Daoy (cell line): ENCODE results near the gene CLHC1. TPM values are rescaled to one million over a fixed set of nuclear protein-coding genes. Genes with fewer than 3 reads are reported as not detected.

Experiments
- DNase-seq: peaks from one replicate; pipeline ENCODE4 v3.0.0-alpha.2; 2015; ENCODE audit warnings: low read depth
- total RNA-seq: library from RNA; depleted of rRNA; stranded (reverse); fragments of >200 nt; shearing (Covaris generic); gene quantifications from 2 replicates; pipeline ENCODE4 v1.2.3, GENCODE V29; 2014

Gene CLHC1
- total RNA-seq, 1 experiment from 2014 or later = 7.0 TPM

DNA sequence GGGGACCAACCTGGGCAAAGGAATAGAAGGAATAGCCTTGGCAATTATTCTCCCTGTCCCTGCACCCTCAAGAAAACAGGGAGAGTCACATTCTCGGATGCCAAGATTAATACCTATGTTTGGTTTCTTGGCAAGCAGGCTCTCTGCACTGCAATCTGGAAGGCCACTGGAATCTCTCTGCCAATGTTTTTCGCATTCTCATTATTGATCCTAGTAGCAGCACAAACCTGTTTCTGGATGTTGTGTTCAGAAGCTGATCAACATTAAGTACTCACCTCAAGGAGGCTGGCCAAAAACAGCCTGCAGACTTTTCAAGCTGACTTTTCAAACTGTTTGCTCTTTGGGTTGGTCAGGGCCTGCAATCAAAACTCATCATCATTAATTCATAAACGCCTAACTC, 62.2 kb downstream of the CLHC1 start:
- DNase-seq = no peak

DNA sequence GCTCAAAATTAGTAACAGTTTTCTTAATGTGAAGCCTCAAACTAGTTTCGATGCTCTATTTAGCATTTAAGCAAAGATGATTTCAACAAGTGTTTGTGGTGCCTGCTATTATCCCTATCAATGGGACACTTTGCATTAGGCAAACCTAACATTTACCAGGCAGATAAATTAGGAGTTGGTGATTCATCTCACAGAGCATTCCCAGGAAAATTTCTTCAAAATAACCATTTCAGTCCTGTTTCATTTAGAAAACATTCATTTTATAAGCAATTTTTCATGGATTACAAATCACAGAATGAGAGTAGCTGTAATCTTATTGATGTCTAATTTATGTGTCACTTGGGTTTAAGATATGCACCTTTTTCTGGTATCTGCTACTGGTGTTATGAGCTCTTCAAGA, 62.7 kb downstream of the CLHC1 start:
- no peak for DNase-seq

DNA sequence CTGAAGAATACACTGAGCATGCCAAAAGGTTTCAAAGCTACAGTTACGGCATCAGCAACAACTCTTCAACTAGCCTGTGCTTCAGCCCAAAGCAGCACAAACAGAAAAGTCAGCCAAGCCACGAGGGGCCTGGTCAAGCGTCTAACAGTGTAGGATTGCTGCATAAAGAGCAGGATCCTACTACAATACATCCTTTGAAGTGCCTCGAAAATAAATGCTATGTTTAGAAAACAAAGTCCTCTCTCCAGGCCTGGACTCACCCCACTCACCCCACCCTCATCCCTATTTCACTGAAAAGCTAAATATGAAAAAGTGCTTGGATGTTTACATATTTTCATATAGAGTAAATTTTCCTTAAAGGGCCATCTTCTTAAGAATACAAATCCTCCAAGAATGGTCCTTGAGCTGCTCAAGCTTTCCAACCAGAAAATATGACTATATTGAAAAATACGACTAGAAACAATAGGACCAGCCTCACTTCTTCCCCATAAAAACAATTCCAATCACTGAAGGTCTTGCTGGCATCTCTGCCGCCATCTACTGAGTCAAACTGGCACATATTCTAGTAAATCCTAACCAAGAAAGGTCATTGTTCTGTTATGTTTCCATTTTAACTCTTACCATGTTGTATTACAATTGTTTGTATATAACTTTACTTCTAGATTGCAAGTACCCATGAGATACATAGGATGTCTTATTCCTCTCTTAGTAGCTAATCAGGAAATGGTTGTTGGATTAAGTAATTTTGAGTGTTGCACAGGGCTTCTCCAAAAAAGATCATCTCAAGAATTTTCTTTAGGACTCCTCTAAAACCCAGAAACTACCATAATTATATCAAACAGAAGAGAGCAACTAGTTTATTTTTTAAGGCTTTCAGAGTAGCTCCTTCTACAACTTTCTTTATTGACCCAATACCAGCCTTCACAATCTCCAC, 63.6 kb downstream of the CLHC1 start:
- DNase-seq = peak; percentile 61

DNA sequence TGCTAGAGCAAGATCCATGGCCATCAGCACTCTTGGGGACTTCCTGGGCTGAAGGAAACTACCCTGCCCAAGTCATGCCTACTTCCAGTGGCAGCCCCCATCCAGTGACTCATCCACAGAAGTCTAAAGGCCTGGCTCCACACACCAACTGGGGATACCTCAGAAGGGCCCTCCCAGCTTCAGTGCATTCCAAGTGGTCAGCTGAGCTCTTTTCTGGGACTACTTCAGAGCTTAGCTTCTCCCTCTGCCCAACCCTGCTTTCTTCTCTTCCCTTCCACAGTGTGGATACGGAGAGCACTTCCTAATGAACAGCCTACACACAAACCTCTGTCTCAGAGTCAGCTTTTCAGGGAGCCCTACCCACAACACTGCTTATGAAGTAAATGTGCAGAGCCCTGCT, 66.5 kb downstream of the CLHC1 start:
- peak; percentile 54 for DNase-seq

DNA sequence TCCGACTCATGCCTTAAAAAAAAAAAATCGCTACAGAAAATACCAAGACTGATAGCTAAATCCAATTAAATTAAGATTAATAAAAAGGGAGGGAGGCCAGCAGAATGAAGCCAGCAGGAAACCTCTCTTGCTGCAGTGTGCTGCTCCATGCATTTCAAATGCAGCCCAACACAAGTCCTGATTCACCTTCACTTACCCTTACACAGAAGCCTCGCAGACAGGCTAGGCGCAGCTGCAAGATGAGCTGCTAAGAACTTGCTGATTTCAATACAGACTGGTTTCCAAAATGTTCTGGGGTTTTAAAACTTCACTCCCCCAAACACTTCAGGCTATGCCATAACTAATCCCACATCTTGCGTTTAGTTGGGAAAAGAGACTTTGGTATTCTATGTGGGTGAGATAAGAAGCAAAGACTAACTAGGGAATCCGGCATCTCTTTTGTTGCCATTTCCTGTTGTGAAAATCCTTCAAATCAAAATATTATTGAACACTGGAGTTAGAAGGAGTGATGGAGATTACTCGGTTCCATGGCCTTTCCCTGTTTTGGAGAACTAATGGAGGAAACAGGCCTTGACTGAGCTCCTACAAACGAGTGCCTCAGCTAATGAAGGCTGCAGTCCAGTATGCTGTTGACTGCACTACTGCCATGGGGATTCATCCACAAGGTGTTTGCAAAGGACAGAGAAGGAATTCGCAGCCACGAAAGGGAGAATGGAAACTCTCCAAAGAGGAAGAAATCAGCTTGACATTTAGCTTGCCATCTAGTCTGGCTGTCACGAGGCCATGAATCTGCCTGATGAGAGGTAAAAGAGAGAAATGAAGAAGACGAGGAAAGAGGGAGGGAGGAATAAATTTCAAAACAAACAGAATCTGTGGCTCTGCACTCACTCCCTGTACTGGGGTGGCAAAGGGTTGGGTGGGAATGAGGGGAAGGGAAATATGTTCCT, 67.3 kb downstream of the CLHC1 start:
- no peak for DNase-seq

DNA sequence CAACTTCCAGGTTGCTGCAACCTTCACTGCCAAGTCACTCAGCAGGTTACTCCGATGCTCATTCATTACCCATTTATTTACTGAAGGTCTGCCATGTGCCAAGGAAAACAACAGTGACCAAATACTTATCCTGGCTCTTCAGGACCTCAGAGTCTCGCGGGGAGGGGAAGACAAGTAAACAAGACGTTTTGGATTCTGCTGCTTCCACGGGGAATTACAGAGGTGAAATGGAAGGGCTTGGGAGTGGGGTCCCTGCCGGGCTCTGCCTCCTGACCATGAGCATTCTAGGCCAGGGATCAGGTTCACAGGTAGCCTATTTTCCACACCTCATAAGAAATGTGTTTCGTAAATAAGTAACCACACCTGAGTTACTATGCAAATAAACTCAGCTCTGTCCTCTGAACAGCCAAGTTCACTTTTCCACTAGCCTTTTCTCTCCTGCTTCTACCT, 68.1 kb downstream of the CLHC1 start:
- no peak for DNase-seq

DNA sequence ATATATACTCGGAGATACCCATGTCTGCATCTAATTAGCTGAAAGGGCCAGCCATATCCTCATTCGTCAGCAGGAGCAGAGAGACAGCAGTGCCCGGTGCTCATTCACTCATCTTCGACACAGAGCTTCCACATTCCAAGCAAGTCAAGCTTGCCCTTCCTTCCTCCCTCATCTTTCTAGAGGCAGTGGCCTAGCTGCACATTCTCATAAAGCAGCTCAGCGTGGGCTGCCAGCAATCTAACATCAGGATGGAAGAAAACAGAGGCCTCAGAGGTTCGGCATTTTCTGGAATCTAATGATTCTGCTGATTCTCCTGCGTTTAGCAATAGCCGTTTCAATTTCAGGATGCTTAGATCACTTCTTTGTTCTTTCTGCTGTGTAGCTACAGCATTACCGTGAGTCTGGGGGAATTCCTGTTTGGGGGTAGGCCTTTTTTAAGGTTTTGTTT, 68.8 kb downstream of the CLHC1 start:
- no peak for DNase-seq

DNA sequence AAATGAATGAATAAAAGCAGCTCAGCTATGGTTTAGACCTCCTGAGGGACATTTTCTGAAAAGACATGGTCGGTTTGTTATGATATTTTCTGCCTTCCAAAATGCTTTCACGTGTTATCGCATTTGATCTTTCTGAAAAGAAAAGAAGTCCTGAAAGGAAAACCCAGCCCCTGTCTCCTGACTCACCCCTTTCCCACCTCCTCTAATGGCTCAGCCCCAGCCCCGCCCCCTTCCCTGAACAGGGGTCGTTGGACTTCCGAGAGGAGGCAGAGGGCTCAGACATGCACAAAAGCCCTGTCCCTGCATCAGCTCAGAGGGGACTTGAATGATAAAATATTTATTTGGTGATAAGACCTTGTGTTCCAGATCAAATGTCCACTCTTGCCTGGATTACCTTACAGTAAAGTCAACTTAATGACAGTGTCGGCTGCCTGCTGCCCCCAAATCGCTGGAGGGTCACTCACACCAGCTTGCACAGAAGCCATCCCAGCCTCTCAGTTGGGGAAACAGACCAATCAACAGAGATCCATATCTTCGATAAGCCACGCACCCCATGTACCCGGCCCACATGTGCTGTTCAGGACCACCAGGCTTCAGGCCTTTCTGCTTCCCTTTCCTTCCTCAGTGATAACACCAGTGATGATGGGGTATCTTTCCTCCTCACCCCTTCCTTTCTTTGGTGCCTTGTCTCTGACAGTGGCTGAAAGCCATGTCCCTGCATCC, 69.6 kb downstream of the CLHC1 start:
- no peak for DNase-seq

DNA sequence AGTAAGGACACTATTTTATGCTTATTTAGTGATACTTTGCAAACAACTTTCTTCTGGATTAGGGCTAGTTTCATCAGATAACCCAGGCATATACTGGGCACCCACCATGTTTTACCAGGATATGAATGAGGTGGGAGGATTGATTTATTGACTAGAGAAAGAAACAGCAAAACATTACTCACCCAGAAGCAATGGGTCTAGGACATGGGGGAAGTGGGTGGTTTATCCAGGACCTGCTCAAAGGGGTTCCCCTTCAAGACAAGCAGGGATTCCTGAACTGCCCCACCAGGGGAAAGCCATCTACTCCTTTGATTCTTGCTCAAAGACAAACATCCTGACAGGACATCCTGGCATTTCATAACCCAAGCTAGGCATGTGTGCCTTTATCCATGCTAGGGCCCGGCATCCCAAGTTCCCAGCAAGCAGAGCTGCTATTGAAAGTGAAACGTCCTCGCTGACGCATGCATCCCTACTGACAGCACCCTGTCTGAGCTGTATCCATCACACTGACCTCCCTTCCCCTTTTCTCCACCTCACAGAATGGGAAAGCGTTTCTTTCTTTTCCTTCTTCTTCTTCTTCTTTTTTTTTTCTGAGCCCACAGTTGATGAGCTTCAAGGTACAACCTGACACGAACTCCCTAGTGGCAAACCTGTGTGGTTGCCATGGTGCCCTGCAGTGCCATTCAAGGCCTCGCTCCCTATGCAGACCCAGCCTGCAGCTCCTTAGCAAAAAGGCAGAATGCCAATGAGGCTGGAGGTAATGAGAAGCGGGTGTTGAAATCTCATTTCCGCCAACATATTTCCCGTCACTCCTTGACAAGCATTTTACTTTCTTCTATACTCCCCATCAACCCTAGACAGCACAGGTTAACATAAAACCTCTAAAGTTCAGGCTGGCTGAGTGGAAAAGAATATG, 70.5 kb downstream of the CLHC1 start:
- no peak for DNase-seq

DNA sequence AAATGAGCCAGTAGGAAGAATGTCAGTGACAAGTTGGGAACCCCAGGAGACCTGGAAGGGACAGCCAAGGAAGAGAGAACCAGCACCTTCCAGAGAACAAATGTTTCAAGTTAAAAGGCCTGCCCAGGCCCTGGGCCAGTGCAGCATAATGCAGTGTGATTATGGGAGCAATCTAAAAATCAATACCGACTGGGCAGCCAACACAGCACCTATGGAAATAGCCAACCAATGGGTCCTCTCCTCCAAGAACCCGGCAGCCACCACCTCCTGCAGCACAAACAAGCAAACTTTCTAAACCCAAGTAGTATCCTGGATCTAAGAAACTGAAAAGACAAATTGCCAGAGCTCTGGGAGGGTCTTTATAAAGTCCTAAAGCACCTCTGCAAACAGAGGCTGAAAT, 71.7 kb downstream of the CLHC1 start:
- no peak for DNase-seq

DNA sequence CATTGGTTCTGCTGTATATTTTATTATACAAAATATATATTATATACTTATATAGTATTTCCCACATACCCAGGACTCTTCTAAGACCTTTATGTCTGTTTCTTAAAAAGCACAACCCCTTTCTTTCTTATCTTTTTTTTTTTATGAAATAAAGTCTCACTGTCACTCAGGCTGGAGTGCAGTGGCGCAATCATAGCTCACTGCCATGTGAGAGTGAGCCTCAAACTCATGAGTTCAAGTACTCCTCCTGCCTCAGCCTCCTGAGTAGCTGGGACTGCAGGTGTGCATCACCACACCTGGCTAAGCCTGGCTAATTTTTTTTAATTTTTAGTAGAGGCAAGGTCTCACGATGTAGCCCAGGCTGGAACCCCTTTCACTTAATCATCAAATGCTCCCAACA, 72.3 kb downstream of the CLHC1 start:
- no peak for DNase-seq

DNA sequence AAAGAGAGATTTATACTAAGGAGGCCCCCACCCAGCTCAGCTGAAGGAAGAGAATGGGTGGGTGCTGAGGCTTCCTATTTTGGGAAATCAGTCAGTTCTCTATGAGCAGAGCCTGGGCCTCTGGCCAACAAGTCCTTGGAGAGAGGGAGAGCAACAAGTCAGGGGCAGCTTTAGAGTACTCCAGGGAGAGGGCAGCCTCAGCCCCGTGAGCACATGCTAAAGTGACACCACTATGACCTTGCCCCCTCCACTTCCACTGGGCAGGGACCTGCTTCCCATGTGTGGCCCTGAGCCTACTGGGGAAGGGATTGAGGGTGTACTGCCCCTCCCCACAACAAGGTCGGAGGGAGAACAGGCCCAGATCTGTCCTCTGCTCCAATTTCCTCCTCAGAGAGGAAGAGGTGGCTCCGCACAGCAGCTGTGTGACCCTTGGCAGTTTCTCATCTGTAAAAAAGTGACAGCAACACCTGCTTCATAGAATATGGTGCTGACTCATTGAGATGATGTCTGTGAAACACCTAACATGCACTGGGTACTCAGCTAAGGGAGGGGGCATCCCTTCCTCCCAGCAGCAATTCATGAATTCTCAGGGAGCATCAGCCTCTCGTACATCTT, 72.9 kb downstream of the CLHC1 start:
- DNase-seq = no peak

DNA sequence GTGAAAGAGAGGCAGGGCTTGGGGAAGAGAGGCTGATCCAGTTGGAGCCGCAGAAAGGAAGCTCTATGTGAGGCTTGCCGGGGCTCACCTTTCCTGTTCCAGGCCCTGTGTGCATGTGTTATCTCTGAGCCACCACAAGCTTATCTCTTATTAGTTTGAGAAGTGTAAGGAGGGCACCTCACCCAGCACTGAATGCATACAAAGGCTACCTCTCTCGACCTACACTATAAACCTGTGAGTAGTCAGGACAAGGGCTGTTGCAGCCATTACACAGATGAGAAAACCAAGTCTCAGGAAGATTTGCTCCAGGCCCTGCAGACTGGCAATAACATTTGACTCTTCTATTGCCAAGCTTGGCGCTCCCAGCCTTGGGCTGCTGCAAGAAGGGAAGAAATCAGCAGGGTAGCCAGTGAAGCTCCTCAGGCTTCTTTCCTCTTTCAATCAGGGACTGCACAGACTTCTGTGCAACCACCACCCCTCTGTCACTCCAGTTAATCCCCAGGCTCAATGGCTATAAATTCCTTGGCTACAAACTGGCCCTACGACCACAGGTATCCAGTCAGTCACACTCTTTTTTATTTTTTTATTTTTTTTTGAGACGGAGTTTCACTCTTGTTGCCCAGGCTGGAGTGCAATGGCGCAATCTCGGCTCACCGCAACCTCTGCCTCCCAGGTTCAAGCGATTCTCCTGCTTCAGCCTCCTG, 73.8 kb downstream of the CLHC1 start:
- DNase-seq = no peak

DNA sequence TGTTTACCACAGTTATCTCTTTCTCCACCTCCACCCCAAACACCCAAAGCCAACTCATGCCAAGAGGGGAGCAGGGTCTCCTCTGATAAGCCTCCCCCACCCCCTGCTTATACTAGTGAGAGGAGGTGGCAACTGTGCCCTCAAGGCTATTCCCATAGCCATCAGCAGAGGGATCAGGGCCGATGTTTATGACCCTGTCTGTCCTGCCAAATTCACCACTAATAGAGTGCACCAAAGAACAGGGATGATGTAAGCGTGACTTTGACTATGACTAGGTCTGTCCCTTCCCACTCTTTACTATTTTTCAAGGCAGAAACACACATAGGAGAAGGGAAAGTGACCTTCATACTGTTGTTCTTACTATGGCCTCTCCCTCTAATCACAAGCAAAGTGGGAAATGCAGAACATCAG, 74.6 kb downstream of the CLHC1 start:
- peak; percentile 22 for DNase-seq

DNA sequence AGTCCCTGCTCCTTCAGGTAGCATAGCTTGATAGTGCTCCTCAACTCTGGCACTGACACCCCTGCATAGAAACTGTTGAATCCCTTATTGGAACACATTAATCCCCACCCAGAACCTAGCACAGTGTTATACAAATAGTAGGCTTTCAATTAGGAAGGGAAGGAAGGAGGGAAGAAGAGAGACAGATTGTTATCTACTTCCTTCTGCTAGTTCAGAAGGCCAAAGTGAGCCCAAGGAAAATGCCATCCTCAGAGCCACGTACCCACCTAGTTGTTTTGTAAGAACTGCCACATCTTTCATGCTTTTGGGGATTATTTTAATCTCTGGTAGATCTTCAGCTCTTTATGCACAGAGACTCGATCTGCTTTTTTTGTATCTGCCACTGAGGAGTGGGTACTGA, 75.1 kb downstream of the CLHC1 start:
- DNase-seq = no peak

DNA sequence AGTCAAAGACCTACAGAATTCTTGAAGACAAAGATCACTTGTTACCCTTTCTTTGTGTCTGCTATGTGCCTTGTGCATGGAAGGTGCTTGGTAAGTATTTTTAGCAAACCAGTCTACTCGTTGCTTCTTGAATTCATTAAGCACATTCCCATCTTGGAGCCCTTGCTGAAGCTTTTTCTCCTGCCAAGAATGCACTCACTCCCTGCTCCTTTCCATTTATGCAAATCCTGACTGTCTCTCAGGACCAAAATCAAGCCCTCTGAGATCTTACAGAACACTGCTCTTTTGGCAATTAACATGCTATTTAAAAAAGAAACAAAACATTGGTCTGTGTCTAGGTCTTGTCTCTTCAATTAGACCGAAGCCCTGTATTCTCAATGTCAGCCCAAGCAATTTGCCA, 75.8 kb downstream of the CLHC1 start:
- no peak for DNase-seq

DNA sequence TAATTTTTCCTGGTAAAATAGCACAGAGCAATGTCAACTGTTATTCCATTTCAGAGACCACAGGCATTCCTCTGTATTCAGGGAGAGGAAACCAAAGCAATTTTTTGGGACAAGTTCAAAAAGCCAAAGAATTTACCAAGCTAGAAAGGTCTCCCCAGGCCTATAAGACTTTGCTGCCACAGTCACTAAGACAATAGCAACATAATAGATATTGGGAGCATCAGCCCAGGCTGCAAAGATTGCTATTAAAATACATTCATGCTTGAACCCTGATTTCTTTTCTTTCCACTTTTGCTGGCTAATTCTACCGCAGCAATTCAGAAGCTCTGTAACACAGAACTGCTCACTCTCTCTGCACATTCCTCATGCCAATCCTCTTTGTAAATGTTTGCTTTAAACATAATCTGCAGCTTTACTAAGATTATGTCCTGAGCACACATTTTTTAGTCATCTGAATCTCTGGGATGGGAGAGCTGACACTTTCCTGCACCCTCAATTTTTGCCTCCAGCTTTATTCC, 76.3 kb downstream of the CLHC1 start:
- no peak for DNase-seq

DNA sequence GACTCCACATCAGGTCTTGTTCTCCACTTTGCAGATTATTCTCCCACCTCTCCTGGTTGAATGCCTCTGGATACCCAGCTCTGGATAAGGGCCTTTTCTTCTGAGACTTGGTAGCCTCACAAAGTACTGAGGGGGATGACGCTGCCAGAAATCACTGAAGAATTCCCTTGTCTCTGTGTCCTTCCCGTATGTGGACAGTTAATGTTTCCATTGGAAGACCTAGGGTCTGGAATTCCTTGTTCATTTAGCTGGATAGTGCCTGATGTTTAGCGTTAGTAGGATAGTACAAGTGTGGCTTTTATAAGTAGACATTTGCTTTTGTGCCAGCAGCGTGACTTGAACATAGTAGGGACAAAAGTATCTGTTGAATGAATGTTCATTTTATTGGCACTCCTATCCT, 76.9 kb downstream of the CLHC1 start:
- no peak for DNase-seq

DNA sequence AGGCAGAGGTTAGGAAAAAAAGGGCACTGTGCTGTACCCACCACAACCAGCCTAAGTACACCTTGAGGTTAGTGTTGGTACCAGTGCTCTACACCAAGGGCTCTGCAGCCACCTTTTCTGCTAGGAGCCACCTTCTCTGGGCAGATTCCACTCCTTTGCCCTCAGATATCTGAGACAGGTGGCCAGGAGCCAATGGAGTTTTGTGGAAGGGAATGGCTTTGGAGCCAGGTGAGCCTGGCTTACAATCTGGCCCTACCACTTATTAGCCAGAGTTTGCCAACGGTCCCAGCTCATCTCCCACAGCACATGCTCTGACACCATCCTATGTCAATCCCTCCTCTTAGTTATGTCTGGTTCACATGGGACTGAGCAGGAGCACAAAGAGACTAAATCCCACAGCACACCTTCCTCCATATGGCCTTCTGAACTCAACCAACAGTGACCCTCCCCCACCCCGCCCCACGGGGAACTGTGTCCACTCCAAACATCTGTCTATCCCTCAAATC, 77.5 kb downstream of the CLHC1 start:
- DNase-seq = no peak
